Natural killer cell (primary cell): ENCODE measurements around the gene ZNF564. TPM values are rescaled to one million over a fixed set of nuclear protein-coding genes. Genes with fewer than 3 reads are reported as not detected.
A peak's percentile ranks its signal among the peaks of the same experiment; 100 is the strongest.

Experiments used
- ATAC-seq, 3 donors: fragments of 150-1000 bp in 2 of 3; fragments of 200-7000 bp in 1 of 3; cut with Tn5 transposase; 1 replicate in 1 of 3; 2 replicates in 2 of 3; pipeline ENCODE4 v1.10.0; 2021; ENCODE audit warnings: mild to moderate bottlenecking in 2 of 3, moderate library complexity in 2 of 3
- DNase-seq, 2 donors: peaks; one replicate each; pipeline versions ENCODE4 v3.0.0 to v3.0.0-alpha.2; 2013 to 2021; ENCODE audit warnings: mixed read lengths in 1 of 2
- H3K27ac ChIP-seq: one replicate; pipeline ENCODE4 v1.5.1; 2013; ENCODE audit warnings: mild to moderate bottlenecking, low read length
- H3K27me3 ChIP-seq: one replicate; pipeline ENCODE4 v1.6.1; 2013; ENCODE audit warnings: low read length; ENCODE audit not compliant: control insufficient read depth, insufficient read depth
- H3K36me3 ChIP-seq: one replicate; pipeline ENCODE4 v1.6.1; 2013; ENCODE audit warnings: low read length; ENCODE audit not compliant: control insufficient read depth, insufficient read depth
- H3K4me1 ChIP-seq: one replicate; pipeline ENCODE4 v1.6.1; 2013; ENCODE audit warnings: low read length; ENCODE audit not compliant: control insufficient read depth, insufficient read depth
- H3K4me3 ChIP-seq: one replicate; pipeline ENCODE4 v1.5.1; 2013; ENCODE audit warnings: low read length
- H3K9me3 ChIP-seq: one replicate; pipeline ENCODE4 v1.6.1; 2013; ENCODE audit warnings: low read length; ENCODE audit not compliant: control insufficient read depth, insufficient read depth
- H3K27ac Mint-ChIP-seq, 2 donors: one replicate each; pipeline ENCODE4 v1.8.0; 2022; ENCODE audit warnings: mild to moderate bottlenecking in 2 of 2, mixed read lengths in 2 of 2, moderate library complexity in 1 of 2
- H3K27me3 Mint-ChIP-seq, 2 donors: one replicate each; pipeline ENCODE4 v1.8.0; 2022; ENCODE audit warnings: low read depth in 2 of 2, mixed read lengths in 2 of 2
- H3K36me3 Mint-ChIP-seq: one replicate; pipeline ENCODE4 v1.8.0; 2022; ENCODE audit warnings: mixed read lengths
- H3K4me1 Mint-ChIP-seq, 2 donors: one replicate each; pipeline ENCODE4 v1.8.0; 2022; ENCODE audit warnings: mixed read lengths in 2 of 2
- H3K4me3 Mint-ChIP-seq: one replicate; pipeline ENCODE4 v1.8.0; 2022; ENCODE audit warnings: mild to moderate bottlenecking, moderate library complexity, mixed read lengths
- H3K9me3 Mint-ChIP-seq, 2 donors: one replicate each; pipeline ENCODE4 v1.8.0; 2022; ENCODE audit warnings: mixed read lengths in 2 of 2
- WGBS: methylation state at CpG from one replicate; pipeline ENCODE4 v1.1.7; 2013; ENCODE audit warnings: missing lambda C conversion rate; ENCODE audit not compliant: insufficient coverage; 5-methylcytosine and 5-hydroxymethylcytosine counted together
- intact Hi-C: fragments of 100-400 bp; cut with micrococcal nuclease; formaldehyde crosslinking; loops from one replicate; pipeline ENCODE4 v1.14.2; 2022
- total RNA-seq, 4 donors: library from RNA; stranded (reverse); fragments of 120-200 nt in 1 of 4; gene quantifications; one replicate each; pipeline versions ENCODE4 v1.2.3 to v1.2.4, GENCODE V29; 2013 to 2022
- TF ChIP-seq, protein P1 (sequence below): fragments of 200-600 bp; IDR thresholded peaks from one replicate; pipeline ENCODE4 v1.8.0; 2022; ENCODE audit warnings: antibody characterized with exemption

The ZNF564 gene
- total RNA-seq: 10 to 100 TPM; 22.0 to 27.1 (median 23.3) TPM
- 33.9 TPM for total RNA-seq (2013)

DNA sequence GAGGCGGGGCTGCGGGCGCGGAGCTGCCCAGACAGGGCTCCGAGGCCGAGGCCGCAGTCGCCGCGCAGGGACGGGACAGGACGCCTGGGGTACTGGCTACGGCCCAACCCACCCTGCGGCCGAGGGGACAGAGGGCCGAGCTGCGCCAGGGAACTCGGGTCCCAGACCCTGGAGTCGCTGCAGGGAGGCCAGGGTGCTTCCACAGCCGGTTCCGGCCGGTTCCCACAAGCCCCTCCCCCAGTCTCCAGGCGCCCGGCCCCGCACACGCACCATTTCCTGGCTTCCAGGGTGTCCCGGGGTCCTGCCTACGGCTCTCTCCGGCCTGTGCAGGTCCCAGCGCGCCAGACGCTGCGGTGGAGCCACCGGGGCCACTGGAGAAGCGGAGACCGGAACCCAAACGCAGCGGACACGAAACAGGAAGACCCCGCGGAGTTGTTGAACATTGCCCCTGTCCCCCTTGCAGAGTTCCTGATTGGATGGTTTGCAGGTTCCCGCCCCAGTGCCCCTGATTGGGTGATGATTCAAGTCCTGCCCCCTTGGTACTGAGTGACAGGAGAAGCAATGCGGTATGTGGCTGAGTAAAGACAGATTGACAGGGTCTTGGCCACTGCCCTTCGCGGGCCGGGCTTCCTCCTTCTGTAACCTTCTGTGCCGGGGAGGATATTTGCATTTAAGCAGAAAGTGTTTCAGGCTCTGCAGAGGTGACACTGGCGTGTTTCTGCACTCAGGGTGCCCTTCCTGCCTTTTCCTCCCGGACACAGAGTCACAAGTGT, at the start of gene ZNF564:
TSS of gene ZNF564 (minus strand) at position 423 of the 773 bp plus-strand sequence. CDS start at position 273, 150 bp downstream.
- Histone ChIP-seq H3K27me3 (no peaks in the 10 kb centered on the region), H3K27ac (peak within 1 kb of the TSS; percentile 85), H3K4me1 (peaks cover 35% of the 10 kb centered on the region), H3K36me3 (no peaks in the 10 kb centered on the region), H3K9me3 (no peaks in the 10 kb centered on the region), H3K4me3 (peak within 1 kb of the TSS; percentile 91)
- ATAC-seq (peak; percentile 95 to 99 (median 96)), DNase-seq (peak; percentile 90 to 96)
- TF ChIP-seq, protein P1, sequence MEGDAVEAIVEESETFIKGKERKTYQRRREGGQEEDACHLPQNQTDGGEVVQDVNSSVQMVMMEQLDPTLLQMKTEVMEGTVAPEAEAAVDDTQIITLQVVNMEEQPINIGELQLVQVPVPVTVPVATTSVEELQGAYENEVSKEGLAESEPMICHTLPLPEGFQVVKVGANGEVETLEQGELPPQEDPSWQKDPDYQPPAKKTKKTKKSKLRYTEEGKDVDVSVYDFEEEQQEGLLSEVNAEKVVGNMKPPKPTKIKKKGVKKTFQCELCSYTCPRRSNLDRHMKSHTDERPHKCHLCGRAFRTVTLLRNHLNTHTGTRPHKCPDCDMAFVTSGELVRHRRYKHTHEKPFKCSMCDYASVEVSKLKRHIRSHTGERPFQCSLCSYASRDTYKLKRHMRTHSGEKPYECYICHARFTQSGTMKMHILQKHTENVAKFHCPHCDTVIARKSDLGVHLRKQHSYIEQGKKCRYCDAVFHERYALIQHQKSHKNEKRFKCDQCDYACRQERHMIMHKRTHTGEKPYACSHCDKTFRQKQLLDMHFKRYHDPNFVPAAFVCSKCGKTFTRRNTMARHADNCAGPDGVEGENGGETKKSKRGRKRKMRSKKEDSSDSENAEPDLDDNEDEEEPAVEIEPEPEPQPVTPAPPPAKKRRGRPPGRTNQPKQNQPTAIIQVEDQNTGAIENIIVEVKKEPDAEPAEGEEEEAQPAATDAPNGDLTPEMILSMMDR: no peak
- peaks cover 49 to 53% of the 10 kb centered on the region in 2 donors for H3K4me1 Mint-ChIP-seq
- H3K27ac Mint-ChIP-seq: peak within 1 kb of the TSS; percentile 98
- no peaks in the 10 kb centered on the region for H3K36me3 Mint-ChIP-seq
- intact Hi-C loops: loop anchor here (2.0 to 5.0 kb wide), 3 partner anchors 56 to 601 kb away; partner anchors contain the start of genes IER2, STX10, ZNF490 and ZNF791
- H3K9me3 Mint-ChIP-seq: no peaks in the 10 kb centered on the region
- peak within 1 kb of the TSS; percentile 99 for H3K4me3 Mint-ChIP-seq
- peaks cover 0 to 2% of the 10 kb centered on the region in 2 donors for H3K27me3 Mint-ChIP-seq
- 0% methylated on average over 49 of the region's 49 CpGs for WGBS

DNA sequence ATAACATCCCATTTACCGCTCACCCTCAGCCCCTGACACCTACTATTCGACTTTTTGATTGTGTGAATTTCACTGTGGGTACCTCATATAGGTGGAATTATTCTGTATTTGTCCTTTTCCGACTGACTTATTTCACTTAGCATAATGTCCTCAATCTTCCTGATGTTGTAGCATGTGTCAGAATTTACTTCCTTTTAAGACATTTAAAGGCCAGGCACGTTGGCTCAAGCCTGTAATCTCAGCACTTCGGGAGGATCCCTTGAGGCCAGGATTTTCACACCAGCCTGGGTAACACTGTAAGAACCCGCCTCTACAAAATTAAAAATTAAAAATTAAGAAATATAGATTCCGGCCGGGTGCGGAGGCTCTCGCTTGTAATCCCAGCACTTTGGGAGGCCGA, 46.3 kb upstream of the ZNF564 start:
- Histone ChIP-seq H3K36me3 (peaks cover 8% of the 10 kb centered on the region), H3K4me3 (no peak overlapping the region), H3K27ac (no peak overlapping the region), H3K9me3 (no peaks in the 10 kb centered on the region), H3K27me3 (no peaks in the 10 kb centered on the region), H3K4me1 (no peaks in the 10 kb centered on the region)
- 93% methylated on average over 9 of the region's 11 CpGs for WGBS
- ATAC-seq (no peak), DNase-seq (no peak)
- TF ChIP-seq, protein P1: no peak
- no peaks in the 10 kb centered on the region for H3K27me3 Mint-ChIP-seq
- no peaks in the 10 kb centered on the region for H3K9me3 Mint-ChIP-seq
- no peak overlapping the region for H3K4me3 Mint-ChIP-seq
- no peak overlapping the region for H3K27ac Mint-ChIP-seq
- peaks cover 0 to 5% of the 10 kb centered on the region in 2 donors for H3K4me1 Mint-ChIP-seq
- no peaks in the 10 kb centered on the region for H3K36me3 Mint-ChIP-seq
- intact Hi-C loops: no loop called here

DNA sequence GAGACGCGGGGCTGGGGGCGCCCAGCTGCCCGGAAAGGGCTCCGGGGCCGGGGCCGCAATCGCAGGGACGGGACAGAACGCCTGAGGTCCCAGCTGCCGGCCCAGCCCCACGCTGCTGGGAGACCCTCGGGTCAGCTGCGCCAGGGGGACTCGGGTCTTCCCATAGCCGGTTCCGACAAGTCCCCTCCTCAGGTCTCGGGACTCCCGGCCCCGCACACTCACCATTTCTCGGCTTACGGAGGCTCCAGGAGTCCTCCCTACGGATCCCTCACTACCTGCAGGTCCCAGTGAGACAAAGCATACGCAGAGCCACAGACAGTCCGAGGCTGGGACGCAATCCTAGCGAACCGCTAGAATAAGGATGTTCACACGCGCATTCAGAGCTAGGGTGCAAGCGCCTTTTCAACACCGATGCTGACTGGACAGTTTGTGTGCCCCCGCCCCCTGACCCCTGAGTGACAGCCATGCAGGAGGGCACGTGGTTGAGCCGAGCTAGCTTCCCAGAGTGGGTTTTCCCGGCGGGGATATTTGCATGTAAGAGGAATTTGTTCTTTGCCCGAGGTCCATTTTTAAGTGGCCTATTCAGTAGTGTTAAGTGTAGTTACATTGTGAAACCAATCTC, 45.8 kb upstream of the ZNF564 start:
- no peak overlapping the region for H3K27ac Mint-ChIP-seq
- H3K4me1 Mint-ChIP-seq: peaks cover 0 to 10% of the 10 kb centered on the region in 2 donors
- ATAC-seq (no peak), DNase-seq (no peak)
- no peaks in the 10 kb centered on the region for H3K27me3 Mint-ChIP-seq
- TF ChIP-seq, protein P1: no peak
- WGBS: 95% methylated on average over 38 of the region's 38 CpGs
- H3K4me3 Mint-ChIP-seq: no peak overlapping the region
- Histone ChIP-seq H3K9me3 (no peaks in the 10 kb centered on the region), H3K4me3 (no peak overlapping the region), H3K4me1 (no peaks in the 10 kb centered on the region), H3K27me3 (no peaks in the 10 kb centered on the region), H3K27ac (no peak overlapping the region), H3K36me3 (peaks cover 6% of the 10 kb centered on the region)
- H3K36me3 Mint-ChIP-seq: no peaks in the 10 kb centered on the region
- intact Hi-C loops: no loop called here
- no peaks in the 10 kb centered on the region for H3K9me3 Mint-ChIP-seq
